ENCODE data around the gene AP3S2.

The AP3S2 gene

GRCh38 chr15:89799918-89800498, 93.8 kb downstream of the AP3S2 start:
- no peaks in the 10 kb centered on the region for H3K79me2 ChIP-seq
- no peaks in the 10 kb centered on the region for H3K27me3 ChIP-seq (ENCODE audit: control insufficient read depth, insufficient read depth, low read length)
- H3K4me1 ChIP-seq = no peaks in the 10 kb centered on the region
- H3K9me3 ChIP-seq (ENCODE audit: control insufficient read depth, low read length) = no peaks in the 10 kb centered on the region
- TF ChIP-seq CTCF (IDR thresholded peaks at IDR 0.05) = no peak
- H3K36me3 ChIP-seq (ENCODE audit: control insufficient read depth, insufficient read depth, low read length) = no peaks in the 10 kb centered on the region
- H3K4me2 ChIP-seq (ENCODE audit: low read length) = no peak overlapping the region
- no peak overlapping the region for H3K9ac ChIP-seq
- H3K27ac ChIP-seq = no peak overlapping the region
- no peak overlapping the region for H2AFZ ChIP-seq
- no peak overlapping the region for H3K4me3 ChIP-seq (ENCODE audit: low read depth, low read length)

GRCh38 chr15:89799011-89799911, 94.5 kb downstream of the AP3S2 start:
- no peak overlapping the region for H2AFZ ChIP-seq
- H3K36me3 ChIP-seq (ENCODE audit: control insufficient read depth, insufficient read depth, low read length) = no peaks in the 10 kb centered on the region
- no peak for TF ChIP-seq CTCF (IDR thresholded peaks at IDR 0.05)
- H3K4me1 ChIP-seq = no peaks in the 10 kb centered on the region
- H3K9ac ChIP-seq = no peak overlapping the region
- H3K4me3 ChIP-seq (ENCODE audit: low read depth, low read length) = no peak overlapping the region
- H3K9me3 ChIP-seq (ENCODE audit: control insufficient read depth, low read length) = no peaks in the 10 kb centered on the region
- no peaks in the 10 kb centered on the region for H3K27me3 ChIP-seq (ENCODE audit: control insufficient read depth, insufficient read depth, low read length)
- no peak overlapping the region for H3K27ac ChIP-seq
- no peaks in the 10 kb centered on the region for H3K79me2 ChIP-seq
- H3K4me2 ChIP-seq (ENCODE audit: low read length) = no peak overlapping the region

- Histone ChIP-seq H3K9me3 (ENCODE audit: control insufficient read depth, low read length) (no peaks in the 10 kb centered on the region), H3K79me2 (no peaks in the 10 kb centered on the region), H3K4me1 (no peaks in the 10 kb centered on the region), H3K4me3 (ENCODE audit: low read depth, low read length) (no peak overlapping the region), H3K4me2 (ENCODE audit: low read length) (no peak overlapping the region), H2AFZ (no peak overlapping the region), H3K9ac (no peak overlapping the region), H3K36me3 (ENCODE audit: control insufficient read depth, insufficient read depth, low read length) (no peaks in the 10 kb centered on the region), H3K27ac (no peak overlapping the region), H3K27me3 (ENCODE audit: control insufficient read depth, insufficient read depth, low read length) (no peaks in the 10 kb centered on the region)
- TF ChIP-seq CTCF (IDR thresholded peaks at IDR 0.05) = no peak
Measured at GRCh38 chr15:89797678-89798201, 96.1 kb downstream of the AP3S2 start.

- H3K79me2 ChIP-seq = no peaks in the 10 kb centered on the region
- H3K4me2 ChIP-seq (ENCODE audit: low read length) = no peak overlapping the region
- no peaks in the 10 kb centered on the region for H3K27me3 ChIP-seq (ENCODE audit: control insufficient read depth, insufficient read depth, low read length)
- no peak overlapping the region for H3K9ac ChIP-seq
- no peak overlapping the region for H3K27ac ChIP-seq
- no peak overlapping the region for H2AFZ ChIP-seq
- TF ChIP-seq CTCF (IDR thresholded peaks at IDR 0.05) = no peak
- no peaks in the 10 kb centered on the region for H3K36me3 ChIP-seq (ENCODE audit: control insufficient read depth, insufficient read depth, low read length)
- H3K4me1 ChIP-seq = no peaks in the 10 kb centered on the region
- H3K4me3 ChIP-seq (ENCODE audit: low read depth, low read length) = no peak overlapping the region
- H3K9me3 ChIP-seq (ENCODE audit: control insufficient read depth, low read length) = no peaks in the 10 kb centered on the region
Measured at GRCh38 chr15:89795996-89796395, 97.8 kb downstream of the AP3S2 start.

Data from parathyroid adenoma (tissue), 2 donors.